ENCODE results near the gene APP.

The APP gene

GRCh38 chr21:25863747-25864146 lies 306.8 kb downstream of the APP start:
- H3K4me3 ChIP-seq (ENCODE audit: insufficient read depth, low read length, poor library complexity, severe bottlenecking): no peak overlapping the region
- no peak overlapping the region for H3K27ac ChIP-seq (ENCODE audit: low read depth, low read length)
- H3K9me3 ChIP-seq (ENCODE audit: insufficient read depth, low read length): no peaks in the 10 kb centered on the region
- H3K27me3 ChIP-seq (ENCODE audit: low read length): no peaks in the 10 kb centered on the region
- H3F3A ChIP-seq (ENCODE audit: insufficient read depth): no peaks in the 10 kb centered on the region
- H3K9ac ChIP-seq (ENCODE audit: low read length): no peak overlapping the region
- no peak for TF ChIP-seq EZH2phosphoT487 (conservative IDR thresholded peaks at IDR 0.05; ENCODE audit: low read length)
- TF ChIP-seq, protein P1, sequence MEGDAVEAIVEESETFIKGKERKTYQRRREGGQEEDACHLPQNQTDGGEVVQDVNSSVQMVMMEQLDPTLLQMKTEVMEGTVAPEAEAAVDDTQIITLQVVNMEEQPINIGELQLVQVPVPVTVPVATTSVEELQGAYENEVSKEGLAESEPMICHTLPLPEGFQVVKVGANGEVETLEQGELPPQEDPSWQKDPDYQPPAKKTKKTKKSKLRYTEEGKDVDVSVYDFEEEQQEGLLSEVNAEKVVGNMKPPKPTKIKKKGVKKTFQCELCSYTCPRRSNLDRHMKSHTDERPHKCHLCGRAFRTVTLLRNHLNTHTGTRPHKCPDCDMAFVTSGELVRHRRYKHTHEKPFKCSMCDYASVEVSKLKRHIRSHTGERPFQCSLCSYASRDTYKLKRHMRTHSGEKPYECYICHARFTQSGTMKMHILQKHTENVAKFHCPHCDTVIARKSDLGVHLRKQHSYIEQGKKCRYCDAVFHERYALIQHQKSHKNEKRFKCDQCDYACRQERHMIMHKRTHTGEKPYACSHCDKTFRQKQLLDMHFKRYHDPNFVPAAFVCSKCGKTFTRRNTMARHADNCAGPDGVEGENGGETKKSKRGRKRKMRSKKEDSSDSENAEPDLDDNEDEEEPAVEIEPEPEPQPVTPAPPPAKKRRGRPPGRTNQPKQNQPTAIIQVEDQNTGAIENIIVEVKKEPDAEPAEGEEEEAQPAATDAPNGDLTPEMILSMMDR (IDR thresholded peaks at IDR 0.05; ENCODE audit: insufficient read depth, low read length, poor library complexity, severe bottlenecking): no peak
- no peaks in the 10 kb centered on the region for H3K9me2 ChIP-seq (replicated peaks; ENCODE audit: insufficient read depth, low read length)
- H2AFZ ChIP-seq (ENCODE audit: low read depth, low read length, severe bottlenecking): no peak overlapping the region
- no peaks in the 10 kb centered on the region for H4K20me1 ChIP-seq (ENCODE audit: low read depth, low read length)
- H3K79me2 ChIP-seq (ENCODE audit: insufficient read depth, low read length): no peaks in the 10 kb centered on the region
- H3K36me3 ChIP-seq (ENCODE audit: low read length): no peaks in the 10 kb centered on the region
- no peak overlapping the region for H3K4me2 ChIP-seq (ENCODE audit: low read depth, low read length, poor library complexity, severe bottlenecking)

GRCh38 chr21:25863031-25863430 lies 307.5 kb downstream of the APP start:
- H3K9ac ChIP-seq (ENCODE audit: low read length): no peak overlapping the region
- H3K9me2 ChIP-seq (replicated peaks; ENCODE audit: insufficient read depth, low read length): no peaks in the 10 kb centered on the region
- H3K36me3 ChIP-seq (ENCODE audit: low read length): no peaks in the 10 kb centered on the region
- H3K4me3 ChIP-seq (ENCODE audit: insufficient read depth, low read length, poor library complexity, severe bottlenecking): no peak overlapping the region
- H2AFZ ChIP-seq (ENCODE audit: low read depth, low read length, severe bottlenecking): no peak overlapping the region
- no peak overlapping the region for H3K4me2 ChIP-seq (ENCODE audit: low read depth, low read length, poor library complexity, severe bottlenecking)
- no peaks in the 10 kb centered on the region for H3K9me3 ChIP-seq (ENCODE audit: insufficient read depth, low read length)
- H4K20me1 ChIP-seq (ENCODE audit: low read depth, low read length): no peaks in the 10 kb centered on the region
- H3F3A ChIP-seq (ENCODE audit: insufficient read depth): no peaks in the 10 kb centered on the region
- H3K27me3 ChIP-seq (ENCODE audit: low read length): no peaks in the 10 kb centered on the region
- TF ChIP-seq EZH2phosphoT487 (conservative IDR thresholded peaks at IDR 0.05; ENCODE audit: low read length): no peak
- TF ChIP-seq, protein P1 (IDR thresholded peaks at IDR 0.05; ENCODE audit: insufficient read depth, low read length, poor library complexity, severe bottlenecking): no peak
- no peak overlapping the region for H3K27ac ChIP-seq (ENCODE audit: low read depth, low read length)
- no peaks in the 10 kb centered on the region for H3K79me2 ChIP-seq (ENCODE audit: insufficient read depth, low read length)

DNA sequence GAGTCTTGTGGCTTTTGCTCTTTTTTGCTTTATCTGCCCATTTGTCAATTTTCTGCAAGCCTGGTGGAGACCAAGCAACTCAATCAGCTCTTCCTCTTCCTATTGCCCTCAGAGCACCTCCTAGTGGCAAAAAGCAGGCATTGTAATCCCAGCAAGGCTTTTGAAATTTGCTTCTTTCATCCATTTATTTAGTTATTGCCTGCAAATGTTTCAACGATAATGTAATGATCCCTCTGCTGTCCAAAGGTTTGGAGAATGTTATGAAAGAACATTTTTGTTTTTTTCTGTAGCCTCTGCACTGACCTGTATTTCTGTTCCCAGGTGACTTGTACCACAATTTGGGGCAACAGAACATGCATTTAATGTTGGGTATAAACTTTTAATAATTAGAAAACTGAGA lies 308.0 kb downstream of the APP start:
- Histone ChIP-seq H3F3A (ENCODE audit: insufficient read depth) (no peaks in the 10 kb centered on the region), H4K20me1 (ENCODE audit: low read depth, low read length) (no peaks in the 10 kb centered on the region), H3K9me2 (replicated peaks; ENCODE audit: insufficient read depth, low read length) (no peaks in the 10 kb centered on the region), H3K79me2 (ENCODE audit: insufficient read depth, low read length) (no peaks in the 10 kb centered on the region), H3K27ac (ENCODE audit: low read depth, low read length) (no peak overlapping the region), H2AFZ (ENCODE audit: low read depth, low read length, severe bottlenecking) (peak overlapping the region; percentile 67), H3K4me3 (ENCODE audit: insufficient read depth, low read length, poor library complexity, severe bottlenecking) (no peak overlapping the region), H3K4me2 (ENCODE audit: low read depth, low read length, poor library complexity, severe bottlenecking) (no peak overlapping the region), H3K9me3 (ENCODE audit: insufficient read depth, low read length) (no peaks in the 10 kb centered on the region), H3K27me3 (ENCODE audit: low read length) (no peaks in the 10 kb centered on the region), H3K9ac (ENCODE audit: low read length) (no peak overlapping the region), H3K36me3 (ENCODE audit: low read length) (no peaks in the 10 kb centered on the region)
- TF ChIP-seq, protein P1 (IDR thresholded peaks at IDR 0.05; ENCODE audit: insufficient read depth, low read length, poor library complexity, severe bottlenecking): peak; percentile 90
- no peak for TF ChIP-seq EZH2phosphoT487 (conservative IDR thresholded peaks at IDR 0.05; ENCODE audit: low read length)
